HG03460 (cell line): Measurements from ENCODE around the gene SLC26A1.

Experiments
- ATAC-seq: cut with Tn5 transposase; IDR thresholded peaks from one replicate; pipeline ENCODE4 v1.9.1; 2021; ENCODE audit not compliant: unreplicated experiment

Gene SLC26A1

GRCh38 chr4:966266-967112 lies 26.7 kb downstream of the SLC26A1 start:
- ATAC-seq, result no peak

- no peak for ATAC-seq
Observed at GRCh38 chr4:965766-966134, 27.5 kb downstream of the SLC26A1 start.

- ATAC-seq, result no peak
Observed at GRCh38 chr4:965048-965765, 28.0 kb downstream of the SLC26A1 start.

GRCh38 chr4:964346-965025 lies 28.7 kb downstream of the SLC26A1 start:
- no peak for ATAC-seq

GRCh38 chr4:963276-964225 lies 29.7 kb downstream of the SLC26A1 start:
- ATAC-seq, result no peak

GRCh38 chr4:962231-963208 lies 30.7 kb downstream of the SLC26A1 start:
- no peak for ATAC-seq

GRCh38 chr4:961351-962230 lies 31.6 kb downstream of the SLC26A1 start:
- no peak for ATAC-seq

- no peak for ATAC-seq
Observed at GRCh38 chr4:960636-961350, 32.4 kb downstream of the SLC26A1 start.

GRCh38 chr4:960140-960635 lies 33.0 kb downstream of the SLC26A1 start:
- no peak for ATAC-seq

GRCh38 chr4:959338-960139 lies 33.7 kb downstream of the SLC26A1 start:
- ATAC-seq, result no peak

- no peak for ATAC-seq
Observed at GRCh38 chr4:958696-959337, 34.4 kb downstream of the SLC26A1 start.

- ATAC-seq, result no peak
Observed at GRCh38 chr4:958314-958665, 34.9 kb downstream of the SLC26A1 start.

- no peak for ATAC-seq
Observed at GRCh38 chr4:957581-958313, 35.5 kb downstream of the SLC26A1 start.

- no peak for ATAC-seq
Observed at GRCh38 chr4:957231-957580, 36.0 kb downstream of the SLC26A1 start.

- no peak for ATAC-seq
Observed at GRCh38 chr4:956531-957230, 36.5 kb downstream of the SLC26A1 start.
